Measurements from ENCODE around the gene DNAJB7.
"Not testable (repeated sequence)": the region's sequence is repeated elsewhere in the genome, so short reads cannot be mapped to it uniquely, and the experiment has no call there.

The DNAJB7 gene

DNA sequence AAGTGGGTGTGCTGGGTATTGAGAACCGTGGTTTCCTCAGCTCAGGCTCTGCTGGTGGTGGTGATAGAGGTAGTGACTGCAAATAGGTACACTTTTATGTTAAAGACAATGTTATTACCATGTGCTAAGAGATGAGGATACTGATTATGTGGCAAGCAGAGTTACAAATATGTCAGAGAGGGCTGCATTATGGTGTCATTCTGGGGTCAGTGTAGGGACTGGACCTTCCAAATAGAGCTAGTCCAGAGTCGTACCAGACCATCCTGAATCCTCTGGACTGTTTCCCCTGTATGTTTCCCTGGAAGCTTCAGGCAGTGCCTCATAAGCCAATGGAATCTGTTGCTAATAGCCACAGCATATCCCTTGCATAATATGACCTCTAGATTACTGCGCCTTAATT lies at the start of gene DNAJB7:
Gene DNAJB7 (minus strand): TSS at position 101 of the 400 bp plus-strand sequence. CDS start 119 bp downstream, outside the sequence.
- no peak for DNase-seq (ENCODE audit: low spot score)

DNA sequence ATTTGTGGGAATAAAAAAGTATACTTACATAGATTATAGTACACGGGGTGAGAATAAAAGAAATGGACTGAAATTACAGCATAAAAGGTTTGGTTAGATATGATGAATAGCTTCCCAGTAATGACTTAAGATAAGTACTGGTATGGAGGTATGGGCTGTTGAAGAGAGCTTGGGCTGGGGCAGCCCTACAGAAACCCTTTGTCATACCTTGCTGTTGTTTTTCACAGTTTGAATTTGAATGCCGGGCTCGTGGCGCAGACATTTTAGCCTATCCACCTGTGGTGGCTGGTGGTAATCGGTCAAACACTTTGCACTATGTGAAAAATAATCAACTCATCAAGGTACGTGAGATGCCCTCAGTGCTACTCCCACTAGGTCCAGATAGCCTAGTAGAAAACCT lies 47.0 kb upstream of the DNAJB7 start:
- no peak for DNase-seq (ENCODE audit: low spot score)

DNA sequence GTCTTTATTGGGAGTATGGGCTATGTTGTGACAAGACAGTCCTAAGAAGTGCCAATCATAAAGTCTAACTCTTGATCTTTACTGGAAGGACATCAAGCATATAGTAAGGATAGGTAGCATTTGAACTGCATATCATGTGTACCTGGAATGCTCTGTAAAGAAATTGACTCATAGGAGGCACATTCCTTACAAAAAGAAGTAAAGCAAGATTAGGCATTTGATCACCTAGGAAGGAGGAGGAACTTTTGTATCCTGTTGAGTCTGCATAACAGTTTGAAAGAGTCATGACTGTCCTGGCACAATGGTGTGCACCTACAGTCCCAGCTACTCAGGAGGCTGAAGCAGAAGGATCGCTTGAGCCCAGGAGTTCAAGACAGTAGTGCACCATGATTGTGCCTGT lies 42.2 kb upstream of the DNAJB7 start:
- no peak for DNase-seq (ENCODE audit: low spot score)

DNA sequence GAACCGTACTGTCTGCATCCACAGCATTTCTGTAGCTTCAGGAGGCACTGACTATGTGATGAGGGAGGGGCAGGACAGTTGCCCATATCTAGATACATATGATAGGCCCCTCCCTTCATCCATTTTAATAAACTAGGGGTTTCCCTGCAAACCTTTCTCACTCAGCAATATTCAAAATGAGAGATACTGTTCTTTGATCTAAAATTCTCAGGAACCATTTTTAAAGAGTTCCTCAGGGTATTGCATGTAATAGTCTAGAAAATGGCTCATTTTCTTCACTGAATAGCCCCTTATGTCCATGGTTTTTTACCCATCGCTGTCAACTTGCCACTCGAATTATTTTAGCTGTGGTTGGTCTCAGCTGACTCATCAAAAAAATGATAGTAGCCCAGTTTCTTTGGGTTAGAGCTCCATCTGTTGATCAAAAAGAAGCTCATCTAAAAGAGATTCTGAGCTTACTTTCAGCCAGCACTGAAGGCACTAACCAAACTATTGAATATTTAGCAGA lies 37.0 kb upstream of the DNAJB7 start:
- DNase-seq (ENCODE audit: low spot score), result peak; percentile 30

GRCh38 chr22:40894417-40894816 lies 32.5 kb upstream of the DNAJB7 start:
- DNase-seq (ENCODE audit: low spot score), result no peak

- no peak for DNase-seq (ENCODE audit: low spot score)
Measured at GRCh38 chr22:40890881-40891280, 29.0 kb upstream of the DNAJB7 start.

- DNase-seq (ENCODE audit: low spot score), result no peak
Measured at GRCh38 chr22:40889116-40889515, 27.2 kb upstream of the DNAJB7 start.

DNA sequence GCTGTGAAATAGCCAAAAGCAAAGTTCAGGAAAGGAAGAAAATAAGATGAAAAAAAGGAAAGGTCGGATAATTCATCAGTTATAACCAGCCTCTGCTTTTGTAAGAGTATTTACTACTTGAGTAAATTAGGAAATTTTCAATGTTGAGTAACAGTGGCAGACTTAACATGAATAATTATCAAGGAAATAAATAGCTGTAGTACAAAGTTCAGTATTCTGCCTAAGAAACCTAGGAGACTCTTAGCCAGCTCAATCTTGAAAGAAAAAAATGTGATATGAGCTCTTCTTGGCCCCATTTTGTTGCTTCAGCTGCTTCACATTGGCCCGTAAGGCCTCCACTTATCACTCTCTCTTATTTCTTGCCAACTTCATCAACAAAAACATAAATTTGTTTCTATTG lies 17.0 kb upstream of the DNAJB7 start:
- no peak for DNase-seq (ENCODE audit: low spot score)

DNA sequence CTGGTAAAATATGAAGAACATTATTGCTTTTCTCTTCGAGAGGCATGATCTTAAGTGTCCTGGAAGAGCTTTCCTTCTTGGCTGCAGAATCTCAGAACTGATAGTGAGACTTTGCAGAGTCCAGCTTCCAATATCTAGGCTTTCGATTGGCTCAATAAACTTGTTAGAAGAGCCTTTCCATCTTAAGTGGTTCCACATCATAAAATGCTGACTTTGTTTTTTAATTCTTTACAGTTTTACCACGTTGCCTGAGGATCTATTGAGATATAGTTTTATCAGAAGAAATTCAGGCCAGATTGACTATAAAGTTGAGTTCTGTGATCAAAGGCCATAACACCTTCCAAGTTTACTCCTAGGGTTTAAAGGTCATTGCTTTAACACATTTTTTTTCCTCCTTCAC lies 15.6 kb upstream of the DNAJB7 start:
- DNase-seq (ENCODE audit: low spot score), result no peak

DNA sequence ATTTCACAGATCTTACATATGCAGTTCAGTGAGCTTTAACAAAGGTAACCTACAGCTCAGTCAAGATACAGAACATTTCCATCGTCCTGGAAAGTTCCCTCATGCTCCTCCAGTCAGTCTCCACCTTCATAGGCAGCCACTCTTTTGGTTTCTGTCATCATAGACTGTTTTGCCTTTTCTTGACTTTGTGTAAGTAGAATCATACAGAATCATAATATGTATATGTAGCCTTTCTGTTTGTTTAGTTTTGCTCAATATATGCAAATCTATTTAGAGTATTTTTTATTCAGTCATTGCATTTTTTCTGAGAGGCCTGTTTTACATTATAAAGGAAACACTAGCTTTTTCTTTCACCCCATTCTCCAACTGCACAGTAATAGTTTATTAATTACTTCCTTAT lies 15.0 kb upstream of the DNAJB7 start:
- no peak for DNase-seq (ENCODE audit: low spot score)

DNA sequence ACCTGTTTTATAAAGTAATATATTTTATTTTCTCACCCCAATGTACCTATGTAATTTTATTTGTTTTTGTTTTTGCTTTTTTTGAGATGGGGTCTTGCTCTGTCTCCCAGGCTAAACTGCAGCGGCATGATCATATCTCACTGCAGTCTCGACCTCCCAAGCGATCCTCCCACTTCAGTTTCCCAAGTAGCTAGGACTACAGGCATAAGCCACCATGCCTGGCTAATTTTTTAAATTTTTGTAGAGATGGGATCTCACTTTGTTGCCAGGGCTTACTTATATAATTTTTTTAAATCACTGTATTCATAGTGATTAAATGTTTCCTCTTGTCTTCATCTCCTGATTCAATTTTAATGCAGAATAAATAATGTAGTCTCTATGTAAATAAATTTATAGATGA lies 13.2 kb upstream of the DNAJB7 start:
- DNase-seq (ENCODE audit: low spot score), result no peak

GRCh38 chr22:40874016-40874415 lies 12.1 kb upstream of the DNAJB7 start:
- no peak for DNase-seq (ENCODE audit: low spot score)

- not testable (repeated sequence) for DNase-seq (ENCODE audit: low spot score)
Measured at GRCh38 chr22:40868379-40868778, 6.5 kb upstream of the DNAJB7 start.

DNA sequence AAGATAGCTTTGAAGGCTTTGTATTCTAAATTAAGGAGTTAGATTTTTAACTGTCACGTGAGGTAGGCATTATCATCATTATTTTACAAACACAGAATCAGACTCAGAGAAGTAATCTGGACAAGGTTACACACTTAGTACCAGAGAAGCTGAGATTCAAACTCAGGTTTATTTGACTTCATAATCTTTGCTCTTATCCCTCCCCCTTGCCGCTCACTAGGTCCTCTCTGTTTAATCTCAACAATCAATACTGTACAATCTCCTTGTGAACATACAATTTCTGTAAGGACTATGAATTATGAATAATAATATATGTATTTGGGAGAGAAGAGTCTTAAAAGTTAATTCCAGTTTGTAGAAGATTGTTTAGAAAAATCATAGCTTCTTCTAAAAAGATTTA lies 5.2 kb upstream of the DNAJB7 start:
- DNase-seq (ENCODE audit: low spot score), result no peak

GRCh38 chr22:40862537-40862936 lies 624 bp upstream of the DNAJB7 start:
- DNase-seq (ENCODE audit: low spot score), result no peak

- no peak for DNase-seq (ENCODE audit: low spot score)
Measured at GRCh38 chr22:40857309-40857855, 4.5 kb downstream of the DNAJB7 start.

DNA sequence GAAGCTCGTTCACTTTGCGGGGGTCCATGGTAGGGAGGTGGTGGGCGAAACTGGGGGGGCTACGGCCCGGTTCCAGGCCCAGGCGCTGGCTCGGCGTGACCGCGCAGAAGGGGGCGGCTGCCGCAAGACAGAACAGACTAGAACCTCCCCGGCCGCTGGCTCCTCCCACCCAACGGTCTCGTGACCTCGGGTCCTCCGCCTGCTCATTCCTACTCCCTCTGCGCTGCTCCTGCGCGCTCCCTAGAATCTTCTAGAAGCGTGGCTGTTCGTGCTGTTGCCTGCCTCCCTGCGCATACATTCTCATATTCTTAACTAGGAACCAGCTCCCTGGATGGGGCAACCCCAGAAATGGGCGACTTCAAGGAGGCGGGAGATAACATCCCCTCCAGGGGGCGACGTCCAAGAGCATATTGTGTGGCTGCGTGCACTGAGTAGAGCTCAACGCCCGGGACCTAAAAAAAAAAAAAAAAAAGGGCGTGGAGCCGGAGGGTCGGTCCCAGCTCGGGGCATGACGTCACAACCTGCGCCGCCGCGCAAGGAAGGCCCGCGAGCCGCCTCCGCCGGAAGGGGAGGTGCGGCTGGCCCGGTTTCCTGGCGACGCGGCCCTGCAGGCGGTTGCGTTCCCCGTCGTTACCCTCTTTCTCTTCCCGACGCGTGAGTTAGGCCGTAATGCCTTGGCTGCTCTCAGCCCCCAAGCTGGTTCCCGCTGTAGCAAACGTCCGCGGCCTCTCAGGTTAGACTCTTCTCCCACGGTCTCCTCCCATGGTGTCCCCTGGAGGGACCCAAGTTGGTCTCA lies 5.2 kb downstream of the DNAJB7 start, which contains the start of the genes ST13 and XPNPEP3:
Gene ST13 (minus strand): TSS at position 127 of the 796 bp plus-strand sequence. CDS start 99 bp downstream, at position 28.
Gene XPNPEP3 (plus strand): TSS at position 636 of the 796 bp plus-strand sequence. CDS start 34 bp downstream, at position 670.
- peak; percentile 95 for DNase-seq (ENCODE audit: low spot score)

GRCh38 chr22:40855979-40856512 lies 5.9 kb downstream of the DNAJB7 start:
- DNase-seq (ENCODE audit: low spot score), result peak; percentile 59

GRCh38 chr22:40855071-40855978 lies 6.6 kb downstream of the DNAJB7 start:
- no peak for DNase-seq (ENCODE audit: low spot score)

DNA sequence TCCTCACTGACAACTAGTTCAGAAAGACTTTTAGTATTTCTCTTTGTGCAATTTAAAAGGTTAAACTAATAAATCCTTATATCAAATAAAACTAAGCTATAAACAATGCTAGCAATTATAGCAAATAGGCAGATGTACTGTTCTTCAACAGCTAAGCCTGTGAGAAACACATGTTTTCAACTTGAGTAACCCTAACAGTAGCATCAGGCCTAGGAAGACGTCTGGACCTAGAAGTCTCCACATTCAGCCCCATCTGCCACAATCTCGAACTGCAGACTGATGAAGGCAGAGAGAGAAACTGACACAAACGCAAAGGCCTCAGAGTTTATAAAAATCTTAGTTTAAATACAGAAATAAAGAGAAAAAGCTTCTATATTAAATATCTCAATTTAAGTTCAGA lies 8.0 kb downstream of the DNAJB7 start:
- no peak for DNase-seq (ENCODE audit: low spot score)

GRCh38 chr22:40853333-40853732 lies 8.6 kb downstream of the DNAJB7 start:
- DNase-seq (ENCODE audit: low spot score), result no peak

DNA sequence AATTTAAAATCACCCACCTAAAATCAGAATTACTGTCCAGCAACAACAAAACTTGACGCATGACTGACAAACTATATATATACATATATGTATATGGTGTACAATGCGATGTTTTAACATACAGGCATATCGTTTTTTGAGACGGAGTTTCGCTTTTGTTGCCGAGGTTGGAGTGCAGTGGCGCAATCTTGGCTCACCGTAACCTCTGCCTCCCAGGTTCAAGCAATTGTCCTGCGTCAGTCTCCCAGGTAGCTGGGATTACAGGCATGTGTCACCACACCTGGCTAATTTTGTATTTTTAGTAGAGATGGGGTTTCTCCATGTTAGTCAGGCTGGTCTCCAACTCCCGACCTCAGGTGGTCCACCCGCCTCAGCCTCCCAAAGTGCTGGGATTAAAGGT lies 16.1 kb downstream of the DNAJB7 start:
- not testable (repeated sequence) for DNase-seq (ENCODE audit: low spot score)
